C4-2B (cell line): ENCODE measurements around the gene KCNK3.

Experiments
- ZFX ChIP-seq: fragments of 450-650 bp; IDR thresholded peaks from 2 replicates; pipeline ENCODE4 v1.6.1; 2017
- TF ChIP-seq, protein P1 (sequence below): fragments of 450-650 bp; conservative IDR thresholded peaks from 2 replicates; pipeline ENCODE4 v1.5.1; 2017; ENCODE audit warnings: mild to moderate bottlenecking

DNA sequence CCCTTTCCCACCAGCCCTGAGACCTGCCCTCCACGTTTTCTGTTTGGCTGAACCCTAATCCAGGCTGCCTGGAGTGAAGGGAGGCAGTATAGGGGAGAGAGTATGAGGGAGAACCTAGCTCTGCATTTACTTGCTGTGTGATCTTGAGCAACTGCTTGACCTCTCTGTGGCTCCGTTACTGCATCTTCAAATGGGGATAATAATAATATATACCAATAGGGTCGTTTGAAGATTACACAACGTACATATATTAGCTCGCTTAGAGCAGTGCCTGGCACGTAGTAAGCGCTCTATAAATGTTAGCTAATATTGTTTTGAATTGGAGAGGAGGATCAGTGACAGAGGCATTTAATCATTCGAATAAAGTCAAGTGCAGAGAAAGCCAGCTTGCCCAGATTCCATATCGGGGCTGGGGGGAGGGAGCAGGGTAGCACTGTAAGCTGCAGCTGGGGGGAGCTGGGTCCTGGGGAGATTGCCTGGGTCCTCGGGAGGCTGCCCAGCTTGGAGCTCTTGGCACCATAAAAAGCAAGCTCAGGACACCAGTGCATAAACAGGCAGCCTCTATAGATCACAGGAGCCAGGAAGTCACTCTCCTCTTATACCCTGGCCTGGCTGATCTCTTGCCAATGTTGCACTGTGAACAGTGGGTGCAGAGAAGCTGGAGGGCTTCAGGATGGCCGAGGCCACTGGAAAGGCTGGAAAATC lies 19.1 kb downstream of the KCNK3 start:
- TF ChIP-seq, protein P1, sequence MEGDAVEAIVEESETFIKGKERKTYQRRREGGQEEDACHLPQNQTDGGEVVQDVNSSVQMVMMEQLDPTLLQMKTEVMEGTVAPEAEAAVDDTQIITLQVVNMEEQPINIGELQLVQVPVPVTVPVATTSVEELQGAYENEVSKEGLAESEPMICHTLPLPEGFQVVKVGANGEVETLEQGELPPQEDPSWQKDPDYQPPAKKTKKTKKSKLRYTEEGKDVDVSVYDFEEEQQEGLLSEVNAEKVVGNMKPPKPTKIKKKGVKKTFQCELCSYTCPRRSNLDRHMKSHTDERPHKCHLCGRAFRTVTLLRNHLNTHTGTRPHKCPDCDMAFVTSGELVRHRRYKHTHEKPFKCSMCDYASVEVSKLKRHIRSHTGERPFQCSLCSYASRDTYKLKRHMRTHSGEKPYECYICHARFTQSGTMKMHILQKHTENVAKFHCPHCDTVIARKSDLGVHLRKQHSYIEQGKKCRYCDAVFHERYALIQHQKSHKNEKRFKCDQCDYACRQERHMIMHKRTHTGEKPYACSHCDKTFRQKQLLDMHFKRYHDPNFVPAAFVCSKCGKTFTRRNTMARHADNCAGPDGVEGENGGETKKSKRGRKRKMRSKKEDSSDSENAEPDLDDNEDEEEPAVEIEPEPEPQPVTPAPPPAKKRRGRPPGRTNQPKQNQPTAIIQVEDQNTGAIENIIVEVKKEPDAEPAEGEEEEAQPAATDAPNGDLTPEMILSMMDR = no peak
- TF ChIP-seq ZFX = no peak
